Activated effector memory CD4-positive, alpha-beta T cell treated with Interleukin-2 at 50 U/mL for 16 hours (primary cell): Measurements from ENCODE around the gene SEMA6C.

Experiments used
- DNase-seq: peaks from one replicate; pipeline ENCODE4 v3.0.0-alpha.2; 2020

Gene SEMA6C

DNA sequence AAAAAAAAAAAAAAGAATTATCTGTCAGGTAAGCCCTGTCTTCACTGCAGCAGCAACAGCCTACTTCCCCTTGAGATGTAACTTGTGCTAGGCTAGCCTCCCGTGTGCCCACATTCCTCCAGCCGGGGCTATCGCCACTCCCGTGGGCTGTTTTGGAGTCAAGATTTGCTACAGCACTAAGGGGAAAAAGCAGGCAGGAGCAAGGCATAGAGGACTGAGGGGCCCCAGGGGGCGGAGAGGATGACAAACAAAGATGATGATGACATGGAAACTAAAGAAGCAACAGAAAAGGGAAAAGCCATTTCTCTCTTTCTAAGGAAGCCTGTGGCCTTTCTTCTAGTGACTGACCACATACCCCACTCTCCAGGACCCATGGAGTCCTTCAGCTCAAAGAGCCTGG is 11.9 kb upstream of the SEMA6C start:
- DNase-seq = no peak

GRCh38 chr1:151157067-151157531 is 10.7 kb upstream of the SEMA6C start:
- peak; percentile 65 for DNase-seq

- DNase-seq = peak; percentile 72
Measured at GRCh38 chr1:151156515-151156819, 10.0 kb upstream of the SEMA6C start, which contains the start of gene TNFAIP8L2. Gene TNFAIP8L2, plus strand, starts transcription at chr1:151156649. Its CDS starts 2,049 bp downstream, at chr1:151158698.

- no peak for DNase-seq
Measured at GRCh38 chr1:151147665-151148064, 1.2 kb upstream of the SEMA6C start.

DNA sequence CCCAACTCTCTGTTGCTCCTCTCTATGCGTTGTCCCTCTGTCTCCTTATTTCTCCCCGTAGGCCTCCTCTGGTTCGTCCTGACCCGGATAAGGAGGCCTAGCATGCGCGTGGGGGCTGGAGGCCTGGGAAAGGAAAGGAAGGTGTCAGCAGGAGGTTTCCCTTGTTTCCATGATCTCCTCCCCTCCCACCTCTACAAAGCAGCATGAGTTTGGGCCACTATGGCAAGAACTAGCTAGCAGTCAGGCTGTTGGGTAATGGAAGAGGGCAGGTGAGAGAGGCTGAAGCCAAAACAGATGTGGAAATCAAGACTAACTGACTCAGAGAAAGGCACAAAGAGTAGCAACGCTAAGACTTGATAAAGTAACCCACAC is 687 bp upstream of the SEMA6C start:
- DNase-seq = no peak

- DNase-seq = no peak
Measured at GRCh38 chr1:151146072-151146411, 389 bp downstream of the SEMA6C start.

GRCh38 chr1:151145304-151146071 is 943 bp downstream of the SEMA6C start:
- DNase-seq = no peak

GRCh38 chr1:151144474-151145303 is 1.7 kb downstream of the SEMA6C start:
- DNase-seq = no peak

GRCh38 chr1:151143986-151144385 is 2.4 kb downstream of the SEMA6C start:
- DNase-seq = no peak

DNA sequence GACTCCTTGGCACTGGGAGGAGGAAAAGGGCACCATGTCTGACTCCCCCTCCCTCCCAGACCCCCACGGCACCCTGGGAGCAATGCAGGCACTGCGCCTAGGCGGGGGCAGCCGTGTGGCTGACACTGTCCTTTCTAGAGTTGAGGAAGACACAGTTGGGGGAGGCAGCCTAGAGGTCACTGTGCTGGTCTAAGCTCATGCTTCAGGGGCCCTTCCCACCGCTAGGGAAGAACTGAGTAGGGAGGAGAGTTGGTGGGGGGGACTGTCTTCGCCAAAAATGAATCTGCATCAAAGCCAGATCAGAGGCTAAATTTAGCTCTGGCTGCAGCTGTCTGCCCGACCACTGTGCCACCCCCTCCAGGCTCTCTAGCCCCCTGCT is 3.4 kb downstream of the SEMA6C start:
- DNase-seq = no peak

- DNase-seq = no peak
Measured at GRCh38 chr1:151142411-151143056, 3.9 kb downstream of the SEMA6C start.

- DNase-seq = no peak
Measured at GRCh38 chr1:151137789-151138188, 8.6 kb downstream of the SEMA6C start.

DNA sequence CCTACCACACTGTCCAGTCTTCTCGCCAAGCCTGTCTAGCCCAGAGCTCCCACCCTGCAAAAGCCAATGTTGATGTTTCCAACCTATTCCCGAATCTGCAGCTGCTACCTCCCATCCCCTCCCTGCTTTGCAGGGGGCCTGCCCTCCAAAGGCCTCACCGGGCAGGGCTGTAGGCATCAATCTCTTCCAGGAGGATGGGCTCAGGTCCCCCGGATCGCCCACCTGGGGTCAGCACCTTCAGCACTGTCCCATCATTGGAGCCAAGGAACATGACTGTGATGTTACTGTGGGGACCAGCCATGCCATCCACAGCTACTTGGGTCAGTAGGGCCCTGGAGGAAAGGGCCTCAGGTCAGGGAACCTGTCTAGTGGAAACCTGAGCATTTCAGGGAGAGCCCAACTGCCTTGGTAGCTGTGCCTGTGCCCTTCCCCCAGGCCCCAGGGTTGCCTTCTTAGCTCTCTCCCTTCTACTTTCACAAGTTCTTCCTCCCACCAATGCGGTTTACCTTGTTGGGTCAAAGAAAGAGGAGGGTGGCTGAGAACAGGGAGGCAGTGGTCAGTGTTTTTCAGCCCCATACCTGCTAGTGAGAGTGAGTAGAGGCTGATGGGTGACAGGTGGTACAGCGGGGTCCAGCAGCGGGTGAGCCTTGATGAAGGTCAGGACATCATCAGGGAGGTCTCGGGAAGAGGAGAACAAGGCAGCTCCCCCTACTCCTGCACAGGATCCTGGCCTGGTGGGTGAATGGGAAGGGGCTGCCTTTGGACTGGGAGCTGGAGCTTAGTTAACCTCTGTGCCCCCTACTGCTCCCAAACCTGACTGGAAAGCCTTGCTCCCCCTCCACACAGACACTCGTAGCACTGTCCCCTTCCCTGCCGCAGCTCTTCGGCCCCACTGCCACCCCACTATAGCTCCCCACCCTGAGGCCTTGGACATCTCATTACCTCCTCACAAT is 10.7 kb downstream of the SEMA6C start:
- DNase-seq = no peak

- DNase-seq = no peak
Measured at GRCh38 chr1:151134991-151135390, 11.4 kb downstream of the SEMA6C start.

DNA sequence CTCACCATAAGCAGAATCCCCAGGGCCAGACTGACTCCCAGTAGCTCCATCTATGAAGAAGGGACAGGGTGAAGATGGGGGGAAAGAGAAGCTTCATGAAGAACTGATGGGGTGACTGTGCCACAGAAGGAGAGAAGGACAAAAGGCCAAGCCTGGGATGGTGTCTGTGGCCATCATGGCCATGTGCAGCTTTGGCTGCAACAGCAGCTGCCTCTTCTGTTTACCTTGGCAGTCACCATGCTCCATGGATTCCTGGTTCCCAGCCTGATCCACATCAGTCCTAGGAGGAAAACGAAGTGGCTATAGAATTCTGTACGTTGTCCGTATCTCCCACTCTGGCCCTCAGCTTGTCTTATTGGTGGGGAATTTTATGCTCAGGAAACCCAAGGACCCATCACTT is 12.0 kb downstream of the SEMA6C start:
- no peak for DNase-seq

GRCh38 chr1:151133018-151133806 is 13.2 kb downstream of the SEMA6C start:
- no peak for DNase-seq

GRCh38 chr1:151132335-151133017 is 14.0 kb downstream of the SEMA6C start:
- no peak for DNase-seq

- DNase-seq = no peak
Measured at GRCh38 chr1:151131701-151132334, 14.6 kb downstream of the SEMA6C start.

GRCh38 chr1:151130987-151131586 is 15.3 kb downstream of the SEMA6C start:
- DNase-seq = peak; percentile 57

GRCh38 chr1:151128800-151129199 is 17.6 kb downstream of the SEMA6C start:
- DNase-seq = no peak
